ENCODE results near the gene RAD51B.

GRCh38 chr14:68526512-68527091 lies 707.0 kb downstream of the RAD51B start:
- TF ChIP-seq TAF1 (IDR thresholded peaks at IDR 0.05; ENCODE audit: low read depth, low read length) (no peak), POLR2A (IDR thresholded peaks at IDR 0.05; ENCODE audit: low read depth, low read length) (no peak), SPI1 (IDR thresholded peaks at IDR 0.05; ENCODE audit: low read depth, low read length) (no peak), POLR2AphosphoS5 (IDR thresholded peaks at IDR 0.05; ENCODE audit: low read depth, low read length) (no peak)

Measured in GM12891 (cell line).